ENCODE results near the gene ZCCHC7.

ZCCHC7 gene

GRCh38 chr9:37220971-37221370 lies 100.6 kb downstream of the ZCCHC7 start:
- Histone ChIP-seq H2AFZ (ENCODE audit: low read depth, low read length) (no peak overlapping the region), H3K4me3 (ENCODE audit: low read depth in 1 of 2, low read length in 2 of 2) (no peak overlapping the region), H3K9ac (ENCODE audit: low read depth, low read length) (no peak overlapping the region), H3K4me1 (ENCODE audit: insufficient read depth, low read length) (no peaks in the 10 kb centered on the region), H3K4me2 (ENCODE audit: insufficient read depth, low read length) (no peak overlapping the region), H3K79me2 (ENCODE audit: insufficient read depth, low read length) (peaks cover 3% of the 10 kb centered on the region; the same call in 1 of the 2 replicates), H3K27me3 (ENCODE audit: insufficient read depth, low read length, poor library complexity) (no peaks in the 10 kb centered on the region), H3K27ac (ENCODE audit: low read length) (no peak overlapping the region), H4K20me1 (ENCODE audit: insufficient read depth, low read length) (no peaks in the 10 kb centered on the region), H3K36me3 (ENCODE audit: insufficient read depth, low read length) (no peaks in the 10 kb centered on the region), H3K9me3 (ENCODE audit: insufficient read depth, low read length, severe bottlenecking) (no peaks in the 10 kb centered on the region)
- no peak for TF ChIP-seq EZH2 (IDR thresholded peaks at IDR 0.05; ENCODE audit: borderline replicate concordance, low read depth, low read length, severe bottlenecking)
- no peak for TF ChIP-seq CTCF (IDR thresholded peaks at IDR 0.05; ENCODE audit: borderline replicate concordance, extremely low read depth, low read length, poor library complexity, severe bottlenecking)
- no peak for ATAC-seq (ENCODE audit: insufficient read depth, low read depth)
- DNase-seq: no peak

- DNase-seq (no peak), ATAC-seq (ENCODE audit: insufficient read depth, low read depth) (no peak)
Measured at GRCh38 chr9:37221489-37222106, 101.2 kb downstream of the ZCCHC7 start.

GRCh38 chr9:37229455-37229854 lies 109.1 kb downstream of the ZCCHC7 start:
- Histone ChIP-seq H3K79me2 (ENCODE audit: insufficient read depth, low read length) (no peaks in the 10 kb centered on the region; the same call in 1 of the 2 replicates), H2AFZ (ENCODE audit: low read depth, low read length) (no peak overlapping the region), H4K20me1 (ENCODE audit: insufficient read depth, low read length) (no peaks in the 10 kb centered on the region), H3K36me3 (ENCODE audit: insufficient read depth, low read length) (no peaks in the 10 kb centered on the region), H3K9me3 (ENCODE audit: insufficient read depth, low read length, severe bottlenecking) (no peaks in the 10 kb centered on the region), H3K27me3 (ENCODE audit: insufficient read depth, low read length, poor library complexity) (no peaks in the 10 kb centered on the region), H3K4me2 (ENCODE audit: insufficient read depth, low read length) (no peak overlapping the region), H3K27ac (ENCODE audit: low read length) (no peak overlapping the region), H3K4me3 (ENCODE audit: low read depth in 1 of 2, low read length in 2 of 2) (no peak overlapping the region), H3K4me1 (ENCODE audit: insufficient read depth, low read length) (no peaks in the 10 kb centered on the region), H3K9ac (ENCODE audit: low read depth, low read length) (no peak overlapping the region)
- ATAC-seq (ENCODE audit: insufficient read depth, low read depth) (no peak), DNase-seq (no peak)
- no peak for TF ChIP-seq EZH2 (IDR thresholded peaks at IDR 0.05; ENCODE audit: borderline replicate concordance, low read depth, low read length, severe bottlenecking)
- no peak for TF ChIP-seq CTCF (IDR thresholded peaks at IDR 0.05; ENCODE audit: borderline replicate concordance, extremely low read depth, low read length, poor library complexity, severe bottlenecking)

More at GRCh38 chr9:37221489-37222106, 101.2 kb downstream of the ZCCHC7 start:
- Histone ChIP-seq H3K27me3 (ENCODE audit: insufficient read depth, low read length, poor library complexity) (no peaks in the 10 kb centered on the region), H3K27ac (ENCODE audit: low read length) (no peak overlapping the region), H3K36me3 (ENCODE audit: insufficient read depth, low read length) (no peaks in the 10 kb centered on the region), H3K9me3 (ENCODE audit: insufficient read depth, low read length, severe bottlenecking) (no peaks in the 10 kb centered on the region), H3K4me2 (ENCODE audit: insufficient read depth, low read length) (no peak overlapping the region), H3K9ac (ENCODE audit: low read depth, low read length) (no peak overlapping the region), H3K79me2 (ENCODE audit: insufficient read depth, low read length) (peaks cover 3% of the 10 kb centered on the region; the same call in 1 of the 2 replicates), H3K4me1 (ENCODE audit: insufficient read depth, low read length) (no peaks in the 10 kb centered on the region), H3K4me3 (ENCODE audit: low read depth in 1 of 2, low read length in 2 of 2) (no peak overlapping the region), H2AFZ (ENCODE audit: low read depth, low read length) (no peak overlapping the region), H4K20me1 (ENCODE audit: insufficient read depth, low read length) (no peaks in the 10 kb centered on the region)
- TF ChIP-seq EZH2 (IDR thresholded peaks at IDR 0.05; ENCODE audit: borderline replicate concordance, low read depth, low read length, severe bottlenecking) (no peak), CTCF (IDR thresholded peaks at IDR 0.05; ENCODE audit: borderline replicate concordance, extremely low read depth, low read length, poor library complexity, severe bottlenecking) (no peak)

Measured in DND-41 (cell line).